ENCODE data around the gene SULT1C3.

DNA sequence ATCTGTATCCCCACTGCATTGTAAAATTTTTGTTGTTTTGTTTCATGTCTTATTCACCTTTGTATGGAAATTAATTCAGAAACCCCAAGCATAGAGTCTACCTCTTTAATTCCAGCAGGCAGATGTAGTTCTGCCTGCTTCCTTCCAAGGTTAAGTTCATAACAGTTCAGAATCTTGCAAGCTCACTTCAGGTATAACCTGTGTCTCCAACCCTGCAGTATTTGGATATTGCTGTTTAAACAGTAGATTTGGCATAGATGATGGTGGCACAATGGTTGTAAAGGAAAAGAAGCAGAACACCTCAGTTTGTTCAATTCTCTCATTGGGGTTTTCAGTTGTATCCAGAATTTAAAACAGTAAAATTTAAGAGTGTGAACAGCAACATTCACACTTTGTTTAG, 70.1 kb downstream of the SULT1C3 start:
- TF ChIP-seq, protein P1, sequence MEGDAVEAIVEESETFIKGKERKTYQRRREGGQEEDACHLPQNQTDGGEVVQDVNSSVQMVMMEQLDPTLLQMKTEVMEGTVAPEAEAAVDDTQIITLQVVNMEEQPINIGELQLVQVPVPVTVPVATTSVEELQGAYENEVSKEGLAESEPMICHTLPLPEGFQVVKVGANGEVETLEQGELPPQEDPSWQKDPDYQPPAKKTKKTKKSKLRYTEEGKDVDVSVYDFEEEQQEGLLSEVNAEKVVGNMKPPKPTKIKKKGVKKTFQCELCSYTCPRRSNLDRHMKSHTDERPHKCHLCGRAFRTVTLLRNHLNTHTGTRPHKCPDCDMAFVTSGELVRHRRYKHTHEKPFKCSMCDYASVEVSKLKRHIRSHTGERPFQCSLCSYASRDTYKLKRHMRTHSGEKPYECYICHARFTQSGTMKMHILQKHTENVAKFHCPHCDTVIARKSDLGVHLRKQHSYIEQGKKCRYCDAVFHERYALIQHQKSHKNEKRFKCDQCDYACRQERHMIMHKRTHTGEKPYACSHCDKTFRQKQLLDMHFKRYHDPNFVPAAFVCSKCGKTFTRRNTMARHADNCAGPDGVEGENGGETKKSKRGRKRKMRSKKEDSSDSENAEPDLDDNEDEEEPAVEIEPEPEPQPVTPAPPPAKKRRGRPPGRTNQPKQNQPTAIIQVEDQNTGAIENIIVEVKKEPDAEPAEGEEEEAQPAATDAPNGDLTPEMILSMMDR (conservative IDR thresholded peaks at IDR 0.05; ENCODE audit: low read length), result no peak
- TF ChIP-seq EZH2phosphoT487 (IDR thresholded peaks at IDR 0.05; ENCODE audit: borderline replicate concordance, low read depth, low read length), result no peak

All from OCI-LY7 (cell line).